22Rv1 (cell line): ENCODE measurements around the gene CACNA2D4.

ENCODE experiments used
- H3K27ac ChIP-seq: fragments of 450-650 bp; 2 replicates; pipeline ENCODE4 v1.5.1; 2017
- ZFX ChIP-seq: fragments of 450-650 bp; IDR thresholded peaks from 2 replicates; pipeline ENCODE4 v1.6.1; 2017; ENCODE audit warnings: antibody characterized with exemption, borderline replicate concordance
- TF ChIP-seq, protein P1 (sequence below): fragments of 450-650 bp; IDR thresholded peaks from 2 replicates; pipeline ENCODE4 v1.5.1; 2017; ENCODE audit warnings: mild to moderate bottlenecking

CACNA2D4 gene

DNA sequence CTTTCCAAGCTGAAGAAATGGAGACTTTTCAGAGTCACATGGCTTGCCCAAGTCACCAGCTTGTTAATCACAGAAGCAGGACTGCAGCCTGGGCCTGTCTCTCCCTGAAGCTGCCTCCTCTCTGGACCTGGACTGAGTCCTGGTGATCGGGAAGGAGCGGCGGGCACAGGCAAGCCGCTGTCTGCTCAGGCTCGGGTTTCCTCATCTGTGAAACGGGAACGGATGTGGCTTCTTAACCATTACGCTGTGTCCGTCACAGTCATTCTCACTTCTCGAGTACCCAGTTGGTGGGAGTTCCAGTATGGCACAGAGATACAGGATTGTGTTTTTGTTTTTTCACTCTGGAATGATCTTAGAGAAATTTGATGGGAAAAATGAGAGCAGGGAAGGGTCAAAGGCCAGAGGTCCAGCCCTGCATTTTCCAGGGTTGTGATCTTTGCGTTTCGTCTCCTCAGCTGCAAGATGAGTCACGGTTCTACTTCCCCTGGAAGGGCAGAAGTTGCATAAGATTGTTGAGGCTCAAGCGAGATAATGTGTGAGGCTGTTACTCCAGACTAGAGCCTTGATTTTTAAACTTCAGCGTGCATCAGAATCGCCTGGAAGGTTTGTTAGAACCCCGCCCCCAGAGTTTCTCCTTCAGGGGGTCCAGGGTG lies 105.7 kb downstream of the CACNA2D4 start:
- no peak overlapping the region for H3K27ac ChIP-seq
- TF ChIP-seq, protein P1, sequence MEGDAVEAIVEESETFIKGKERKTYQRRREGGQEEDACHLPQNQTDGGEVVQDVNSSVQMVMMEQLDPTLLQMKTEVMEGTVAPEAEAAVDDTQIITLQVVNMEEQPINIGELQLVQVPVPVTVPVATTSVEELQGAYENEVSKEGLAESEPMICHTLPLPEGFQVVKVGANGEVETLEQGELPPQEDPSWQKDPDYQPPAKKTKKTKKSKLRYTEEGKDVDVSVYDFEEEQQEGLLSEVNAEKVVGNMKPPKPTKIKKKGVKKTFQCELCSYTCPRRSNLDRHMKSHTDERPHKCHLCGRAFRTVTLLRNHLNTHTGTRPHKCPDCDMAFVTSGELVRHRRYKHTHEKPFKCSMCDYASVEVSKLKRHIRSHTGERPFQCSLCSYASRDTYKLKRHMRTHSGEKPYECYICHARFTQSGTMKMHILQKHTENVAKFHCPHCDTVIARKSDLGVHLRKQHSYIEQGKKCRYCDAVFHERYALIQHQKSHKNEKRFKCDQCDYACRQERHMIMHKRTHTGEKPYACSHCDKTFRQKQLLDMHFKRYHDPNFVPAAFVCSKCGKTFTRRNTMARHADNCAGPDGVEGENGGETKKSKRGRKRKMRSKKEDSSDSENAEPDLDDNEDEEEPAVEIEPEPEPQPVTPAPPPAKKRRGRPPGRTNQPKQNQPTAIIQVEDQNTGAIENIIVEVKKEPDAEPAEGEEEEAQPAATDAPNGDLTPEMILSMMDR: no peak
- TF ChIP-seq ZFX: no peak

DNA sequence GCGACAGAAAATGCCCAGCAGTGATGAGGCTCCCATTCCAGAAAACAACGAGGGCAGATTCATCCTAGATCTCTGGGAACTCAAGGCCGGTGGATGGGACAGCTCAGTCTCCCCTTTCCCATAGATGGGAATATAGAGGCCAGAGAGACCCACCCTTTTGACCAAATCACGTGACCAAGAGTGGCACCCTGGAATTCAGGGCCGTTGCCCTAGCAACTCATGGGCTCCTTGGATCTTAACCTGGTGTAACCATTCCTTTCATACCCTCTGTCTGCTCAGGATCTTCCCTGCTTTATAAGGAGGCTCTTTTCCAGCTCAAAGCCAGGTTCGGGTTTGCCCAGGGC lies 106.5 kb downstream of the CACNA2D4 start:
- TF ChIP-seq ZFX: no peak
- TF ChIP-seq, protein P1: no peak

GRCh38 chr12:1811281-1811947 lies 107.0 kb downstream of the CACNA2D4 start:
- TF ChIP-seq ZFX: no peak
- TF ChIP-seq, protein P1: no peak
- no peak overlapping the region for H3K27ac ChIP-seq

More for the DNA sequence above, 106.5 kb downstream of the CACNA2D4 start:
- H3K27ac ChIP-seq: no peak overlapping the region

DNA sequence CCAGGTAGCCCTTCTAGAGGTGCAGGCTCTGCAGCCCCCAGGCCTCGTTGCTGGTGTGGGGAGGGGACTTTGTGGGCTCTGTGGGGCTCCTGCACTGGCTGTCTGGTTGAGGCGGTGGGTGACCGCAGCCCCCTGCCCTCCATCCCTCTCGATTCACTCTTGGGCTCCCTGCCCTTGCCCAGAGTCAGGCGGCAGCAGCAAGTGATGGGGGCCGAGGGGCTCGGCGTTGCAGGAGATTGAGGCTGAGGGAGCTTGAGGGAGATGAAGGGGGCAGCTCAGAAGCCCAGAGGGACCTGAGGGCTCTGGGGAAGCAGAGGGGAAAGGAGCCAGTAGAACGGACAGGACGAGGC lies 107.5 kb downstream of the CACNA2D4 start:
- H3K27ac ChIP-seq: no peak overlapping the region
- no peak for TF ChIP-seq ZFX
- TF ChIP-seq, protein P1: no peak

DNA sequence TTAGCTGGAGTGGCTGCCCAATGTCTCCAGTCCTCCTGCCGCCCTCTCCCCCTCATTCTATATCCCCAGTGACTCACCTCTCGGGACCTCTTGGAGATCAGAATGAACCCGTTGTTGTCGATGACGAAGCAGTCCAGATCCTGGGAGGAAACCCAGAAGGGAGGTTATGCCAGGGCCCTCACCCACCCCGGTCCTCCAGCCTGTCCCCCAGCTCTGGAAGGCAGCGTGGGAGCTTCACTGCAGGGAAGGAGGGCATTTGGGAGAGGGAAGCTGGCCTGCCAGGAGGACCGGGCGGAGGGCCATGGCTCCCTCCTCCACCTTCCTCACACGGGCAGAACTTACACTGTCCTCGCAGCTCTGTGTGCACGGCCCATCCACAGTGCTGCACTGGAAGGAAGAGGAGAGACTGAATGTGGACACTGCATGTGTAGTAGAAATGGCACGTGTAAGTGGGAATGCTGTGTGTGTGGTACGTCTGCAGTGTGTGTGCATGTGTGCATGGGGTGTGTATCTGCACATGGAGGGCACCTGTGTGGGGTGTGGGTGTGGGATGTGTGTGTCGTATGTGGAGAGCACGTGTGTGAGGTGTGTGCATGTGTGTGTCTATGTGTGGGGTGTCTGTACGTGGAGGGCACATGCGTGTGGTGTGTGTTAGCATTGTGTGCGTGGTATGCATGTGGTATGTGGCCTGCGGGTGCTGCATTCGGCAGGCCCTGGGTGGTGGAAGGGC lies 108.1 kb downstream of the CACNA2D4 start:
- TF ChIP-seq, protein P1: no peak
- TF ChIP-seq ZFX: no peak
- H3K27ac ChIP-seq: no peak overlapping the region

GRCh38 chr12:1809591-1810190 lies 108.8 kb downstream of the CACNA2D4 start:
- TF ChIP-seq, protein P1: no peak
- TF ChIP-seq ZFX: no peak
- no peak overlapping the region for H3K27ac ChIP-seq
